Measurements from ENCODE around the gene DCAF17.

DCAF17 gene

DNA sequence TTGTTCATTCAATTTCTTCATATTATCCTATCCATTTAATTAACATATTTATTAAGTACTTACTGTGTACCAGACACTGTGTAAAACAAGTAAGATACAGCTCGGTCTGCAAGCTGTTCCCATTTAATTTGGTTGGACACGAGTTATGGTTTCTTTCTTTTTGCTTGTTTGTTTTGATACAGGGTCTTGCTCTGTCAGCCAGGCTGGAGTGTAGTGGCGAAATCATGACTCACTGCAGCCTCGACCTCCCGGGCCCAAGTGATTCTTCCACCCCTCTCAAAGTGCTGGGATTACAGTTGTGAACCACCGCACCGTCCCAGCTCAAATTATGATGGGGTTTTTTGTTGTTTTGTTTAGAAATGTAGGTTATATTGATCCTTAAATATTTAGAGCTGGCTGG lies 97.3 kb downstream of the DCAF17 start:
- DNase-seq (ENCODE audit: extremely low read depth, low read depth): peak; percentile 50
- TF ChIP-seq, protein P1, sequence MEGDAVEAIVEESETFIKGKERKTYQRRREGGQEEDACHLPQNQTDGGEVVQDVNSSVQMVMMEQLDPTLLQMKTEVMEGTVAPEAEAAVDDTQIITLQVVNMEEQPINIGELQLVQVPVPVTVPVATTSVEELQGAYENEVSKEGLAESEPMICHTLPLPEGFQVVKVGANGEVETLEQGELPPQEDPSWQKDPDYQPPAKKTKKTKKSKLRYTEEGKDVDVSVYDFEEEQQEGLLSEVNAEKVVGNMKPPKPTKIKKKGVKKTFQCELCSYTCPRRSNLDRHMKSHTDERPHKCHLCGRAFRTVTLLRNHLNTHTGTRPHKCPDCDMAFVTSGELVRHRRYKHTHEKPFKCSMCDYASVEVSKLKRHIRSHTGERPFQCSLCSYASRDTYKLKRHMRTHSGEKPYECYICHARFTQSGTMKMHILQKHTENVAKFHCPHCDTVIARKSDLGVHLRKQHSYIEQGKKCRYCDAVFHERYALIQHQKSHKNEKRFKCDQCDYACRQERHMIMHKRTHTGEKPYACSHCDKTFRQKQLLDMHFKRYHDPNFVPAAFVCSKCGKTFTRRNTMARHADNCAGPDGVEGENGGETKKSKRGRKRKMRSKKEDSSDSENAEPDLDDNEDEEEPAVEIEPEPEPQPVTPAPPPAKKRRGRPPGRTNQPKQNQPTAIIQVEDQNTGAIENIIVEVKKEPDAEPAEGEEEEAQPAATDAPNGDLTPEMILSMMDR (IDR thresholded peaks at IDR 0.05; ENCODE audit: low read depth, low read length): no peak

DNA sequence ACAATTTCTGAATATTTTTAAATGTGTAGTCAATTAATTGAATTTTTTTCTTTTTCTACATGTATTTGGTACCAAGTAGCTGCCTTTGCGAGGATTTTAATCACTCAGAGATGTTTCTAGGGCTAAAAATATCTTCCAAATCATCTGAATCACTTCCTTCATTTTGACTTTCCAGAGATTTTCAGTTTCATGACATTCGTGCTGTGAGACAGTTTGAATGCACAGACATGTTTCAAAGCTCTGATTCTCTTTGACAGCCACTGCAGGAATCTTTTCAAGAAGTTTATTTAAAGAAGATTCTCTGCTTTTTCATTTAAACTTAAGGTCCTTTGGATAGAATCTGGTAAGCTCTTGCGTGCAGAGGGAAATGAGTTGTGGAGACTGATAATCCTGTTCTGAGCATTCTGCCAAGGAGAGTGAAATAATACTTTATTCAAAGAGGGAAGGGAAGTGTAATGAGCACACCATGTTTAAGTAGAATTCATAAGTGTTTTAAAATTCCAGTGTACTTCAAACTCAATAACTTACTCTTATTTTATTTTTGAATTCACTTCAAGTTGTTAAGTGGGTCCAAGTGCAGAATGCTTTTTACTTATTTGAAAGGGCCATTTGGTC lies 97.9 kb downstream of the DCAF17 start:
- peak; percentile 20 for DNase-seq (ENCODE audit: extremely low read depth, low read depth)
- TF ChIP-seq, protein P1 (IDR thresholded peaks at IDR 0.05; ENCODE audit: low read depth, low read length): no peak

DNA sequence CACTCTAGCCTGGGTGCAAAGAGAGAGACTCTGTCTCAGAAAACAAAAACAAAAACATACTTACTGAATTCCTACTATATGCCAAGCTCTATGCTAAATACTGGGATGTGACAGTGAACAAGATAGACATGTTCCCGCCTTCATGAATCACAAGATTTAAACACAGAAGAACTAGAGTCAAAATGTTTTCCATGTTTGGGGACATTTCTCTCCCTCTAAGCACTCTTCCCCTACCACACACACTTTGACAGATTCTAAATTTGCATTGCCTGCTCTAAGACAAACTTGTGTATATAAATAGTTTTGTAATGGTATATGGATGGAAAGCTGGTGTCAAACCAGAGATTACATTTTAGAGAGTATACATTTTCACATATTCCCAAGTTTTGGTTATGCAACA lies 99.3 kb downstream of the DCAF17 start:
- TF ChIP-seq, protein P1 (IDR thresholded peaks at IDR 0.05; ENCODE audit: low read depth, low read length): no peak
- DNase-seq (ENCODE audit: extremely low read depth, low read depth): no peak
